Measurements from ENCODE around the gene MEF2C.
"Not testable (repeated sequence)": the region's sequence is repeated elsewhere in the genome, so short reads cannot be mapped to it uniquely, and the experiment has no call there.

The MEF2C gene

GRCh38 chr5:88856381-88856780 lies 26.6 kb downstream of the MEF2C start:
- H3K4me3 Mint-ChIP-seq, DNase-seq, H3K27me3 Mint-ChIP-seq, H3K4me1 Mint-ChIP-seq, ATAC-seq: not testable (repeated sequence)
- H3K9me3 Mint-ChIP-seq: peaks cover 17 to 22% of the 10 kb centered on the region in 2 donors
- H3K27ac Mint-ChIP-seq: peak overlapping the region in 1 of 2 donors; percentile 69

- H3K4me1 Mint-ChIP-seq: no peaks in the 10 kb centered on the region
- H3K27ac Mint-ChIP-seq: no peak overlapping the region
- no peak for ATAC-seq
- no peak overlapping the region for H3K4me3 Mint-ChIP-seq
- DNase-seq: no peak
- peaks cover 14% of the 10 kb centered on the region for H3K27me3 Mint-ChIP-seq
- H3K9me3 Mint-ChIP-seq: peaks cover 17 to 22% of the 10 kb centered on the region in 2 donors
Observed at GRCh38 chr5:88854769-88855168, 28.2 kb downstream of the MEF2C start.

DNA sequence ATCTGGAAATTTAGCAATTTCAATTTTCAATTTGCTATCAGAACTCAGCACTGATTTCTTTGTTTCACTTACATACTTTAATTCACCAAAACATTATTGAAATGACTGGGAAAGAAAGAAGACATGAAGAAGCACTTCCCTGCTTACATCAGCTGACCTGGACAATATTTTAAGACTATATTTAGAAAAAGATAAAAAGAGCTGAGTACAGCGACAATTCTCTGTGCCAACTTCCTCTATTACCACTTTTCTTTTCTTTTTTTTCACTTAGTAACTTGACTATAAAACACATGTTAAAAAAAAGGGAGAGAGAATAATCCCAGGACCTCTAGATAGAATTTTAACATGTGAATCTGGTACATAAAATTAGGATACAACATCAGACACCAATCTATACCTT lies 35.6 kb downstream of the MEF2C start:
- DNase-seq: no peak
- Mint-ChIP-seq H3K4me3 (no peak overlapping the region), H3K27me3 (peaks cover 9% of the 10 kb centered on the region), H3K27ac (no peak overlapping the region), H3K4me1 (peaks cover 6% of the 10 kb centered on the region), H3K9me3 (no peaks in the 10 kb centered on the region)
- ATAC-seq: no peak

GRCh38 chr5:88846434-88846833 lies 36.5 kb downstream of the MEF2C start:
- Mint-ChIP-seq H3K4me1 (peaks cover 6% of the 10 kb centered on the region), H3K27ac (no peak overlapping the region), H3K27me3 (peaks cover 9% of the 10 kb centered on the region), H3K9me3 (no peaks in the 10 kb centered on the region), H3K4me3 (no peak overlapping the region)
- ATAC-seq (no peak), DNase-seq (no peak)

- H3K9me3 Mint-ChIP-seq: no peaks in the 10 kb centered on the region
- DNase-seq (no peak), ATAC-seq (peak; percentile 85)
- H3K27me3 Mint-ChIP-seq: peaks cover 15% of the 10 kb centered on the region
- no peak overlapping the region for H3K27ac Mint-ChIP-seq
- no peak overlapping the region for H3K4me3 Mint-ChIP-seq
- peaks cover 6% of the 10 kb centered on the region for H3K4me1 Mint-ChIP-seq
Observed at GRCh38 chr5:88845081-88845697, 37.8 kb downstream of the MEF2C start.

DNA sequence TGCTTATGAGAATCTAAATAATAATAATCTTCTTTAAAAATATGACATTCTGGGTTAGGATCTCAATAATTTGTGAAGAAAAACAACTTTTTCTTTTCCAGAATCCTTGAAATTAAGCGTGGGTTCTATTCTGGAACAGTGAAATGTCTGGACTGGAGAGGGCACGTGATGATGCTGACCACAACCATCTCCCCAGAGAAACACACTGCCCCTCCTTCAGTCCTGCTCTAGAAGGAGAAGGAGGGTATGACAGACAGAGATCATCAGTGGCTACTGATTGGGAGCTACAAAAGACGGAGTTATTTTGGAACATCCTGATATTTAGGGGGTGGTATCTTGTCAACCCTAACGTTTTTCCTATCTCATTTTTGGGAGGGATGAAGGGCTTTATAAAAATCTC lies 40.2 kb downstream of the MEF2C start:
- ATAC-seq (no peak), DNase-seq (no peak)
- no peaks in the 10 kb centered on the region for H3K9me3 Mint-ChIP-seq
- H3K4me1 Mint-ChIP-seq: peaks cover 6% of the 10 kb centered on the region
- peaks cover 15% of the 10 kb centered on the region for H3K27me3 Mint-ChIP-seq
- H3K27ac Mint-ChIP-seq: no peak overlapping the region
- H3K4me3 Mint-ChIP-seq: no peak overlapping the region

- ATAC-seq (no peak), DNase-seq (no peak)
- Mint-ChIP-seq H3K9me3 (no peaks in the 10 kb centered on the region), H3K27me3 (peaks cover 15% of the 10 kb centered on the region), H3K4me1 (peaks cover 10% of the 10 kb centered on the region), H3K27ac (no peak overlapping the region), H3K4me3 (no peak overlapping the region)
Observed at GRCh38 chr5:88841212-88841611, 41.8 kb downstream of the MEF2C start.

- H3K4me1 Mint-ChIP-seq: peaks cover 11% of the 10 kb centered on the region
- H3K9me3 Mint-ChIP-seq: no peaks in the 10 kb centered on the region
- peaks cover 15% of the 10 kb centered on the region for H3K27me3 Mint-ChIP-seq
- no peak overlapping the region for H3K27ac Mint-ChIP-seq
- H3K4me3 Mint-ChIP-seq: no peak overlapping the region
- no peak for DNase-seq
- ATAC-seq: no peak
Observed at GRCh38 chr5:88840495-88840894, 42.5 kb downstream of the MEF2C start.

- Mint-ChIP-seq H3K27ac (no peak overlapping the region), H3K4me3 (no peak overlapping the region)
Observed at GRCh38 chr5:88839238-88839637, 43.7 kb downstream of the MEF2C start.

DNA sequence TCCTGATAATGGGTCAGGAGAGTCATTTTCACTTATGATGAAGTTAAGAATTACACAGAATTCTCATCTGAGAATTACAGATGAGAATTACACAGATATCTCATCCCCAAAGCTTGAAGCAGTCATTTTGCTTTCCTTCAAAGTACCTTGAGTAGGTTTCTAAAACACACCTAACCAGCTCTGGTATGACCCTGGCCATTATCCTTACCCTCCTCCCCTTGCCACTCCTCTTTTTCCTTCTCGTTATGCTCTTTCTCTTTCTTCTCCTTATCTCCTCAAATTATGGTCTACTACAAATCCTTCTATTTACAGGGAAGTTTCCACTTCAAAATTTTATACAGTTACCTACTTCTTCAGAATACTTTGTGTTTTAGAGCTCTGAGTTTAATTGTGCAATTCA lies 44.5 kb downstream of the MEF2C start:
- Mint-ChIP-seq H3K4me1 (peaks cover 15% of the 10 kb centered on the region), H3K9me3 (no peaks in the 10 kb centered on the region), H3K27ac (no peak overlapping the region), H3K27me3 (peaks cover 15% of the 10 kb centered on the region), H3K4me3 (no peak overlapping the region)
- DNase-seq: no peak
- no peak for ATAC-seq

More at GRCh38 chr5:88839238-88839637, 43.7 kb downstream of the MEF2C start:
- ATAC-seq: no peak
- Mint-ChIP-seq H3K9me3 (no peaks in the 10 kb centered on the region), H3K27me3 (peaks cover 15% of the 10 kb centered on the region), H3K4me1 (peaks cover 9% of the 10 kb centered on the region)
- DNase-seq: no peak

DNA sequence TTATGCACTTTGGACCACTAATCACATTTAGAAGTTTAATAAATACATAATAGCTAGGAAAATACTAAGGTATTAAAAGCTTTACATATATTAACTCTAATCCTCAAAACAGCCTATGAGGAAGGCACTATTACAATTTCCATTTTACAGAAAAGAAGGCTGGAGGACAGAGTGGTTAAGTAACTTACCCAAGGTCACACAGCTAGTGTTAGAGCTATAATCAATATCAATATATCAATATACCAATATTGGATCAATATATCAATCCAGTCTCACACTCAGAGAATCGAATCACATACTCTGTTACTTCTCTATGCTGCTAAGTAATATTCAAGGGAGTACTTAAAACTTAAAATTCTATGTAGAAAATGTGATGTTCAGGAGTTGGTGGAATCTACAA lies 45.2 kb downstream of the MEF2C start:
- DNase-seq: no peak
- H3K4me3 Mint-ChIP-seq: no peak overlapping the region
- no peak for ATAC-seq
- peaks cover 15% of the 10 kb centered on the region for H3K4me1 Mint-ChIP-seq
- no peak overlapping the region for H3K27ac Mint-ChIP-seq
- H3K9me3 Mint-ChIP-seq: no peaks in the 10 kb centered on the region
- peaks cover 15% of the 10 kb centered on the region for H3K27me3 Mint-ChIP-seq

DNA sequence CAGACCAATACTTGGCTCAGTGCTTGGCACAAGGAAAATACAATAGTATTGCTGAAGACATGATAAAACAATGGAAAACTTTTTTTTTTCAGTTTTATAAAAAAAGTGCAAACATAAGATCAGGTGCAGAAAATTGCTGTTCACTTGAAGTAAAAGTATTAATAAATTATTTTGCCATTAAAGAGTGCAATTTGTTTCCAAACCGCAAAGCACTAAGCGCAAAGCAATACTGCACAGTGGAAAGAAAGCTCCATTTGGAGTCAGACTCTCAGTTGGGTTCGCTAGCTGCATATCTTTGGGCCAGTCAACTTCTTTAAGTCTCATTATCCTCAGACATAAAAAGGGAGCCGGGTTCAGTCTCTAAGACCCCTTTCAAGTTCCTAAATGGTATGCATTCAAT lies 45.8 kb downstream of the MEF2C start:
- ATAC-seq (no peak), DNase-seq (no peak)
- Mint-ChIP-seq H3K27ac (no peak overlapping the region), H3K4me1 (peaks cover 19% of the 10 kb centered on the region), H3K4me3 (no peak overlapping the region), H3K9me3 (no peaks in the 10 kb centered on the region), H3K27me3 (peaks cover 15% of the 10 kb centered on the region)

GRCh38 chr5:88836195-88836838 lies 46.7 kb downstream of the MEF2C start:
- no peaks in the 10 kb centered on the region for H3K9me3 Mint-ChIP-seq
- H3K27me3 Mint-ChIP-seq: peaks cover 15% of the 10 kb centered on the region
- no peak overlapping the region for H3K27ac Mint-ChIP-seq
- DNase-seq (no peak), ATAC-seq (no peak)
- H3K4me3 Mint-ChIP-seq: no peak overlapping the region
- H3K4me1 Mint-ChIP-seq: peaks cover 20% of the 10 kb centered on the region

GRCh38 chr5:88834499-88834898 lies 48.5 kb downstream of the MEF2C start:
- Mint-ChIP-seq H3K9me3 (no peaks in the 10 kb centered on the region), H3K4me1 (peaks cover 33% of the 10 kb centered on the region), H3K27ac (no peak overlapping the region), H3K27me3 (no peaks in the 10 kb centered on the region), H3K4me3 (no peak overlapping the region)
- no peak for DNase-seq
- no peak for ATAC-seq

DNA sequence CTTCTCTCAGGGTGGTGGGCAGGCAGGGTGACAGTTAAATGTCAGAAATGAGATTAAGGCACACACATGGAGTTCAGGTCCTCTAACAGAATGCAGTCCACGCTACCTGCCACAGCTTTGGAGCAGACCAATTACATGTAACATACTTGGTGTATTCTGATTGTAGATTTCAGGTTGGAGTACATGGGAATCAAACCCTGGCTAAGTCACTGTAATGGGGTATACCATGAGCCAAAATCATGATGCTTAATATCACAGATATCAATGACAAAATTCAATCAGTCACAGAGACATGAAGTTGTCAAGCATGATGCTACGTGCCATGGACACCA lies 48.9 kb downstream of the MEF2C start:
- DNase-seq (no peak), ATAC-seq (no peak)
- Mint-ChIP-seq H3K9me3 (no peaks in the 10 kb centered on the region), H3K27me3 (no peaks in the 10 kb centered on the region), H3K4me3 (peak overlapping the region in 1 of 2 donors; percentile 7), H3K4me1 (peaks cover 37% of the 10 kb centered on the region), H3K27ac (peak overlapping the region in 1 of 2 donors; percentile 16)

- Mint-ChIP-seq H3K27me3 (no peaks in the 10 kb centered on the region), H3K4me3 (peak overlapping the region in 1 of 2 donors; percentile 17), H3K4me1 (peaks cover 42% of the 10 kb centered on the region), H3K9me3 (no peaks in the 10 kb centered on the region), H3K27ac (peak overlapping the region in 1 of 2 donors; percentile 16)
- DNase-seq (peak; percentile 18 to 58), ATAC-seq (peak; percentile 98)
Observed at GRCh38 chr5:88833371-88834130, 49.4 kb downstream of the MEF2C start.
